Keratinocyte (primary cell): ENCODE results near the gene TPM1.

Source experiments
- CTCF ChIP-seq, 3 experiments: IDR thresholded peaks in 1 of 3; conservative IDR thresholded peaks in 1 of 3; optimal IDR thresholded peaks in 1 of 3; 2 replicates in 2 of 3; 3 replicates in 1 of 3; pipeline versions ENCODE3 to v1.5.1; 2011; ENCODE audit warnings: low read length in 3 of 3, mild to moderate bottlenecking in 3 of 3, moderate library complexity in 2 of 3, control low read depth in 1 of 3, inconsistent platforms in 1 of 3; ENCODE audit not compliant: insufficient read depth in 2 of 3; ENCODE audit errors: extremely low read depth in 1 of 3
- EZH2 ChIP-seq: IDR thresholded peaks from one replicate; pipeline ENCODE4 v1.6.1; 2012; ENCODE audit warnings: inconsistent platforms, mild to moderate bottlenecking, low read length, moderate library complexity

DNA sequence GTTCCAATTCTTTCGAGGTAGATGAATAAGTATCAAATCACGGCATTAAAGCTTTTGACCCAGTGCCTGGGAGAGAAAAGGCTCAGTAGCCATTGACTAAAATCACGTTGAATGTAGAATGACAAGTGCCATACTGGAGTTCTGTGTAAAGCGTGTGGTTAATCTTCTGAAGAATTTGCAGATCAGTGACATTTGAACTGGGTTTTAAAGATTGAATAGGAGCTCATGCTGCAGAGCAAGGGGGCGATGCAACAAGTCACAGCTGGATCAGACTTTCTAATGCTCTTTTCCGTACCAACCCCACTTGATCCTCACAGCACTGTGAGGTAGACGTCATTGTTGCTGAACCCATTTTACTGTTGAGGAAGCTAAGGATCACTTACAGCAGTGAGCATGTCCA, 49.5 kb upstream of the TPM1 start:
- TF ChIP-seq CTCF (optimal IDR thresholded peaks at IDR 0.05 in 1 of 3, IDR thresholded peaks at IDR 0.05 in 1 of 3, conservative IDR thresholded peaks at IDR 0.05 in 1 of 3; ENCODE audit: extremely low read depth in 1 of 3, insufficient read depth in 2 of 3, low read length in 3 of 3) (no peak), EZH2 (no peak)
